ENCODE results near the gene MRPL52.

The MRPL52 gene

DNA sequence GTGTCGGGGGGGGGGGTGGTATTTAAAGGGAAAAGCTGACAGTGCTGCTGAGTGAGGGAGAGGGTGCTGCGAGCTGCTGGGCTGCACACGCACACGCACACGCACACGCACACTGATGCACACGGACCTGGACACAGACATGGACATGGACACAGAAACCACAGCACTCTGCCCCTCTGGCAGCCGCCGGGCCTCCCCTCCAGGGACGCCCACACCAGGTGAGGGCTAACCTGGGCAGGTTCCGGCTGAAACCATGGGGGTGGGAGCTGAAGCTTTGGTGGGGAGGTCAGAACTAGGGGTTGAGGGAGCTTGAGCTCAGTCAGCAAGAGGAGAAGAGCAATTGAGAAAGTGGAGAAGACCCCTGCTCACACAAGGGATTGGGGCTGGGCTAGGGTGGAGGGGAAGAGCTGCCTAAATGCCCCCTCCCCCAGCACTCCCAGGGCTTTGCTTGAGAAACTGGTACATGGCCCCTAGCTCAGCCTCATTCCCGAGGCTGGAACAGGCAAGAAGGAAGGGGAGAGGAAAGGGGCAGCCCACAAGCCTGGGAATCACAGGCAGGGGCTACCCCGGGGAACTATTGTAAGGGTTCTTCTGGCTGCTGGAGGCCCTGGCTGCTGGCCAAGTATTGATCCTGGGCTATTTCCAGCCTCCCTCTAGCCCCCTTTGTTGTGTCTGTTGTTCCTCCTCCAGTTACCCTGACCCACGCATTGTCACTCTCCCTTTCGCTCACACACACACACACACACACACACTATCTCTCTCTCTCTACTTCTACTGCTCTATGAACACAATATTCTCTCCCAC lies 53.7 kb downstream of the MRPL52 start, which contains the start of gene REM2:
REM2 (plus strand) TSS at position 50 of the 804 bp plus-strand sequence; CDS start at position 116, 66 bp downstream.
- DNase-seq = peak; percentile 49

DNA sequence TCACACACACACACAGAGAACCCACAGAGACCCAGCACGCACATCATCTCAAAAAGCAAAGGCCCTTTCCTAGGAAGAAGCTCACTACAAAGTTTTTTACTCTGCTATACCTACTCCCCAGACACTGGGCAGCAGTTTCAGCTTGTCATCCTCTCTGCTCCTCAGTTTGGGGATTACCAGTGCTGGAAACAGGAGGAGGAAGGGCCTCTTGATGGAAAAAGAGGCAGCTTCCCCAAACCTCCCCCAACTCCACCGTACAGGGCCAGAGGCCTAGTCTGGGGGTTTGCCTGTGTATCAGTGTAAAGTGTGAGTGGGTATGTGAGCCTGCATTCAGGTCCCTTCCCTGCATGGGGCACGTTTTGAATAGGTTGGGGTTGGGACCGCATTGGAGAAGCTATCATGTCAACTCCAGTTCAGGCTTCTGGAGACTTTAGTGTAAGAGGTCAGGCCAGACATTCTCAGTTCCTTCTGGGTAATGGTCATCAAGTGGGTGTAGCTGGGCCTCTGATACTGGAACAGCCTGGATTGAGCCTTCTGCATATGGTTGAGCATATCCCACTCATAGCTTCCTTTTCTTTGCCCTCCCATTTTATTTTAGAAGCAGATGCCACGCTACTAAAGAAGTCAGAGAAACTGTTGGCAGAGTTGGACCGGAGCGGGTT lies 54.5 kb downstream of the MRPL52 start:
- peak; percentile 10 for DNase-seq

All from NCI-H82 (cell line).